H9 (cell line): ENCODE results near the gene RAB11A. TPM values are rescaled to one million over a fixed set of nuclear protein-coding genes. Genes with fewer than 3 reads are reported as not detected.

Experiments used
- DNase-seq: peaks from one replicate; pipeline ENCODE4 v3.0.0-alpha.2; 2017
- H2AFZ ChIP-seq: one replicate; pipeline ENCODE4 v1.6.1; 2013; ENCODE audit warnings: mild to moderate bottlenecking, low read length, control low read depth, moderate library complexity
- H2AK5ac ChIP-seq: 2 replicates; pipeline ENCODE4 v1.6.1; 2013; ENCODE audit warnings: low read length, control low read depth, mixed read lengths; ENCODE audit not compliant: insufficient read length
- H2BK120ac ChIP-seq: one replicate; pipeline ENCODE4 v1.6.1; 2013; ENCODE audit warnings: low read depth, mild to moderate bottlenecking, low read length, control low read depth, inconsistent platforms; ENCODE audit not compliant: poor library complexity, severe bottlenecking
- H2BK12ac ChIP-seq: 2 replicates; pipeline ENCODE4 v1.6.1; 2013; ENCODE audit warnings: low read length, control low read depth, mixed read lengths, low read depth; ENCODE audit not compliant: insufficient read length
- H2BK15ac ChIP-seq: 2 replicates; pipeline ENCODE4 v1.6.1; 2013; ENCODE audit warnings: low read depth, low read length, control low read depth
- H2BK20ac ChIP-seq: one replicate; pipeline ENCODE4 v1.6.1; 2013; ENCODE audit warnings: low read depth, mild to moderate bottlenecking, low read length, control low read depth, inconsistent platforms; ENCODE audit not compliant: poor library complexity, severe bottlenecking
- H2BK5ac ChIP-seq: 2 replicates; pipeline ENCODE4 v1.6.1; 2013; ENCODE audit warnings: low read length, control low read depth, mixed read lengths; ENCODE audit not compliant: insufficient read length
- H3K14ac ChIP-seq: 2 replicates; pipeline ENCODE4 v1.6.1; 2013; ENCODE audit warnings: low read length, control low read depth; ENCODE audit not compliant: insufficient read depth
- H3K18ac ChIP-seq: 2 replicates; pipeline ENCODE4 v1.6.1; 2013; ENCODE audit warnings: low read depth, mild to moderate bottlenecking, mixed read lengths, low read length, control low read depth; ENCODE audit not compliant: insufficient read length
- H3K23ac ChIP-seq: 2 replicates; pipeline ENCODE4 v1.6.1; 2013; ENCODE audit warnings: low read length, control low read depth, mixed read lengths, low read depth; ENCODE audit not compliant: insufficient read length
- H3K23me2 ChIP-seq: 2 replicates; pipeline ENCODE4 v1.6.1; 2013; ENCODE audit warnings: low read depth, mild to moderate bottlenecking, mixed read lengths, low read length, control low read depth; ENCODE audit not compliant: insufficient read length, poor library complexity, severe bottlenecking
- H3K27ac ChIP-seq: 2 replicates; pipeline ENCODE4 v1.5.1; 2013; ENCODE audit warnings: low read length, control low read depth, mixed read lengths, low read depth; ENCODE audit not compliant: insufficient read length
- H3K27me3 ChIP-seq: 2 replicates; pipeline ENCODE4 v1.6.1; 2013; ENCODE audit warnings: low read length, control low read depth, inconsistent platforms; ENCODE audit not compliant: insufficient read depth
- H3K4ac ChIP-seq: 2 replicates; pipeline ENCODE4 v1.6.1; 2013; ENCODE audit warnings: low read depth, mild to moderate bottlenecking, control low read depth, inconsistent platforms, low read length, moderate library complexity
- H3K4me1 ChIP-seq: 2 replicates; pipeline ENCODE4 v1.6.1; 2013; ENCODE audit warnings: low read length, control low read depth, inconsistent platforms; ENCODE audit not compliant: insufficient read depth
- H3K4me2 ChIP-seq: 2 replicates; pipeline ENCODE4 v1.6.1; 2013; ENCODE audit warnings: low read length, control low read depth, mixed read lengths; ENCODE audit not compliant: insufficient read length, insufficient read depth
- H3K56ac ChIP-seq: 2 replicates; pipeline ENCODE4 v1.6.1; 2013; ENCODE audit warnings: low read depth, mild to moderate bottlenecking, mixed read lengths, low read length, control low read depth; ENCODE audit not compliant: insufficient read length
- H3K79me1 ChIP-seq: 2 replicates; pipeline ENCODE4 v1.6.1; 2013; ENCODE audit warnings: low read depth, mild to moderate bottlenecking, moderate library complexity, low read length, control low read depth, inconsistent platforms; ENCODE audit not compliant: insufficient read depth, poor library complexity, severe bottlenecking
- H3K79me2 ChIP-seq: 2 replicates; pipeline ENCODE4 v1.6.1; 2013; ENCODE audit warnings: low read length, control low read depth, inconsistent platforms; ENCODE audit not compliant: insufficient read depth
- H3K9ac ChIP-seq: 2 replicates; pipeline ENCODE4 v1.6.1; 2013; ENCODE audit warnings: low read length, control low read depth, mixed read lengths; ENCODE audit not compliant: insufficient read length; ENCODE audit errors: extremely low read depth
- H3K9me3 ChIP-seq: one replicate; pipeline ENCODE4 v1.6.1; 2013; ENCODE audit warnings: low read depth, low read length, inconsistent platforms; ENCODE audit not compliant: control insufficient read depth
- H3T11ph ChIP-seq: one replicate; pipeline ENCODE4 v1.6.1; 2013; ENCODE audit warnings: mild to moderate bottlenecking, low read length, control low read depth, inconsistent platforms
- H4K20me1 ChIP-seq: one replicate; pipeline ENCODE4 v1.6.1; 2013; ENCODE audit not compliant: control insufficient read depth, insufficient read length, insufficient read depth
- H4K5ac ChIP-seq: 2 replicates; pipeline ENCODE4 v1.6.1; 2013; ENCODE audit warnings: low read depth, mild to moderate bottlenecking, mixed read lengths, low read length, control low read depth; ENCODE audit not compliant: insufficient read length
- H4K8ac ChIP-seq: replicated peaks from 2 replicates; pipeline ENCODE4 v1.6.1; 2013; ENCODE audit warnings: low read length, control low read depth, mixed read lengths, low read depth; ENCODE audit not compliant: insufficient read length
- H4K91ac ChIP-seq: 2 replicates; pipeline ENCODE4 v1.6.1; 2013; ENCODE audit warnings: low read depth, mild to moderate bottlenecking, moderate library complexity, mixed read lengths, low read length, control low read depth; ENCODE audit not compliant: insufficient read length
- H3K27ac Mint-ChIP-seq, 3 experiments: 2 replicates in 2 of 3; 3 replicates in 1 of 3; pipeline ENCODE4 v1.8.0; 2020 to 2021; ENCODE audit warnings: mixed read lengths in 3 of 3, mild to moderate bottlenecking in 1 of 3, moderate library complexity in 1 of 3
- H3K27me3 Mint-ChIP-seq: 2 replicates; pipeline ENCODE4 v1.8.0; 2021; ENCODE audit warnings: low read depth, mild to moderate bottlenecking, moderate library complexity, mixed read lengths
- H3K36me3 Mint-ChIP-seq, 3 experiments: 2 replicates in 2 of 3; 3 replicates in 1 of 3; pipeline ENCODE4 v1.8.0; 2020 to 2021; ENCODE audit warnings: low read depth in 3 of 3, mixed read lengths in 3 of 3; ENCODE audit not compliant: insufficient read depth in 1 of 3
- H3K4me1 Mint-ChIP-seq, 2 experiments: 2 replicates each; pipeline ENCODE4 v1.8.0; 2020; ENCODE audit warnings: mixed read lengths in 2 of 2
- H3K4me3 Mint-ChIP-seq, 2 experiments: 2 replicates in 1 of 2; 3 replicates in 1 of 2; pipeline ENCODE4 v1.8.0; 2020 to 2021; ENCODE audit warnings: mild to moderate bottlenecking in 2 of 2, mixed read lengths in 2 of 2, moderate library complexity in 1 of 2
- H3K9me3 Mint-ChIP-seq, 2 experiments: 2 replicates in 1 of 2; 3 replicates in 1 of 2; pipeline ENCODE4 v1.8.0; 2020; ENCODE audit warnings: mild to moderate bottlenecking in 2 of 2, mixed read lengths in 2 of 2, moderate library complexity in 1 of 2
- CTCF ChIP-seq: fragments of 200-600 bp; sonication (generic); conservative IDR thresholded peaks from 3 replicates; pipeline ENCODE4 v1.8.0; 2021; ENCODE audit warnings: antibody characterized with exemption, mild to moderate bottlenecking
- WGBS: extraction: QIAGEN DNeasy Blood & Tissue Kit; methylation state at CpG from one replicate; pipeline ENCODE4 v1.1.7; 2013; ENCODE audit warnings: missing lambda C conversion rate, low lambda C conversion rate, mixed read lengths; ENCODE audit not compliant: insufficient read length; ENCODE audit errors: extremely low coverage; 5-methylcytosine and 5-hydroxymethylcytosine counted together
- total RNA-seq: library from RNA; stranded (reverse); gene quantifications from 2 replicates; pipeline ENCODE4 v1.2.1, GENCODE V29; 2021

The RAB11A gene
- total RNA-seq, 1 experiment from 2014 or later: 217 TPM

GRCh38 chr15:65888981-65889380 lies 19.7 kb downstream of the RAB11A start:
- no peak overlapping the region for H2BK12ac ChIP-seq
- no peak overlapping the region for H3K4me2 ChIP-seq
- H2BK120ac ChIP-seq: no peak overlapping the region
- H4K5ac ChIP-seq: no peak overlapping the region
- H4K91ac ChIP-seq: no peak overlapping the region
- H3K23me2 ChIP-seq: no peaks in the 10 kb centered on the region
- H2BK20ac ChIP-seq: no peak overlapping the region
- no peak overlapping the region for H2AK5ac ChIP-seq
- no peak overlapping the region for H3K4ac ChIP-seq
- Mint-ChIP-seq H3K36me3 (peaks cover 16 to 45% (median 39%) of the 10 kb centered on the region in 3 experiments; a peak in 6 of 7 replicates), H3K4me3 (no peak overlapping the region), H3K9me3 (no peaks in the 10 kb centered on the region), H3K27me3 (no peaks in the 10 kb centered on the region), H3K4me1 (peaks cover 14 to 18% of the 10 kb centered on the region in 2 experiments), H3K27ac (no peak overlapping the region)
- H3K9ac ChIP-seq: no peak overlapping the region
- WGBS: no CpG with 5 or more reads among the region's 3 CpGs
- no peaks in the 10 kb centered on the region for H3K9me3 ChIP-seq
- no peak overlapping the region for H3K27ac ChIP-seq
- H3K79me1 ChIP-seq: peaks cover 3% of the 10 kb centered on the region
- no peaks in the 10 kb centered on the region for H3K4me1 ChIP-seq
- no peaks in the 10 kb centered on the region for H3K79me2 ChIP-seq
- H3K14ac ChIP-seq: no peak overlapping the region
- H3K18ac ChIP-seq: no peak overlapping the region
- H2BK5ac ChIP-seq: no peak overlapping the region
- no peak overlapping the region for H2AFZ ChIP-seq
- no peak overlapping the region for H3K56ac ChIP-seq
- DNase-seq: no peak
- H4K20me1 ChIP-seq: no peaks in the 10 kb centered on the region
- TF ChIP-seq CTCF: no peak
- no peak overlapping the region for H3T11ph ChIP-seq
- H3K23ac ChIP-seq: no peak overlapping the region
- no peak overlapping the region for H4K8ac ChIP-seq
- no peak overlapping the region for H2BK15ac ChIP-seq
- no peaks in the 10 kb centered on the region for H3K27me3 ChIP-seq
